Measurements from ENCODE around the gene RNF157. TPM values are rescaled to one million over a fixed set of nuclear protein-coding genes. Genes with fewer than 3 reads are reported as not detected.
"Not testable (repeated sequence)": the region's sequence is repeated elsewhere in the genome, so short reads cannot be mapped to it uniquely, and the experiment has no call there.

The RNF157 gene
- total RNA-seq, 1 donor from 2014 or later: 18.0 TPM

DNA sequence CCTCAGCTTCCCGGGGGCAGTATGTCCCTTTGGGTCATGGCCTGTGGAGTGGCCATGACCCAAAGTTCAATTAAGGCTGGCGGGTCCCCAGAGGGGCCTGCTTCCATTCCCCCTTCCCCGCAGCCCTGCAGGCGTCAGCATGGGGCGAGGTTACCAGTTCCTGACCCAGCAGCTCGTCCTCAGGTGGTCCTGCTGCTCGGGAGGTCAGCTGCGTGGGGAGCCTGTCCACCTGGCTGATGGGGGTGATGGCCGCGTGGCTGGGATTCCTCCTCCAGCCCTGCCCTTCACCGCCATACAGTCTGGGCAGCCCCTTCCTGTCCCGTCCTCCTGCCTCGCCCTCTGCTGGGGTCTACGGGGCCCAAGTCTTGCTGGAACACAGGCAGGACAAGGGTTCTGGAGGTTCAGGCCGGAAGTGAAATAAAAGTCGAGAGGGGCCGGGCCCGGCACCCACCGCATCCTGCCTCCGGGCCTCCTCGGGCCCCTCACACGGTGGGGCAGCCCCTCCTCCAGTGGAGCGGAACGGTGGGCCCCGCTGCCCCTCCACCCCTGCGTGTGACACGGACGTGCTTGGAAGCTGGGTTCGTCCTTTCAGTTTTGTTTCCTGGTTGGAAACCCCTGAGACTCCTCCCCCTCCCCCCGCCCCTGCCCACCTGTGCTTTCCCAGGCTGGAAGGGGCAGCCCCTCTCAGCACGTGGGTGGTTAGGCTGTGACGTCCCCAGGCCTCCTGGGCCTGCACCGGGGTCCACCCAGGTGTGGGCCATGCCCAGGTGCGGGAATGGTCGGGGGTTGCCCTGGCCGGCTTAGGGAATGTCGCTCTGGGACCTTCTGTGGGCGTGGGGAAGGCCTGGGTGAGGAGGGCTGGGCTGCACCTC, 31.6 kb upstream of the RNF157 start:
- ATAC-seq (peak; percentile 3), DNase-seq (no peak)
- intact Hi-C loops (cut with micrococcal nuclease): no loop called here

DNA sequence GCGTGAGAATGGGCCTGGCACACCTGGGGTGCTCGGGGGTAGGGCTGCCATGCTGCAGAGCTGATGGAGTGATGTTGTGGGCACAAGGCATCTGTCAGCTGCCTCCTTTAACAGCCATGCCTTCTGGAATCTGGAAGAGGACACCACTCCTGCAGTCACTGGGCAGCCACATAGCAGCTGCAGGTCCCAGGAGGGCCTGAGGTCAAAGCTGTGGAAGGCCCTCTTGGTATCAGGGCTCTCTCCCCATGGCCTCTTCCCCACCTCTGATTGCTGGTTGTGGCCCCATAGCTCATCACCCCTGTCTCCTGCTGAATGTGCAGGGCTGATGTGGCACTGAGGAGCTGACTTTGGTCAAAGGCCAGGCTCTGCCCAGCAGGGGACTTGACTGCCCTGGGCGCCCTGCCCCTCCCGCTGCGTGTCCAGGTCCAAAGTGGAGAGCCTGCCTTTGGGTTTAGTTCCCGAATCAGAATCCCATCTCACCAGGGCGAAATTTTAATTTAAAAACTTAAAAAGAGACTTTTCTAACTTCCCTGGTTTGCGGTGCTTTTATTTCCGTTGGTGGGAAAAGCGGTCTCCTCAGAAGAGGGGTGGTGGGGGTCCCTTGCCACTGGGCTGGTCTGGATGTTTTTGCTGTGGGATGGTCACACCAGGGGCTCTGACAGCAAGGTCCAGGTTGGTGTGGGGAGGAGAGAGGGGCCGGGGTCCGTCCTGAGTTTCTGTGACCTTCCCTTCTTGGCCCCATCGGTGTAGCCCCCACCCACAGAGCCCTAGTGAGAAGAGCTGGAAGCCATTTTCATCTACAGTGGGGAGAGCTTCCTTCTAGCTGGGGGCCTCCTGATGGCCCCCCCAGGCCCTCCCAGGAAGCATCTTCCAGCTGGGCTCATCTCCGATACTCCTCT, 30.7 kb upstream of the RNF157 start:
- ATAC-seq (no peak), DNase-seq (no peak)
- intact Hi-C loops (cut with micrococcal nuclease): no loop called here

DNA sequence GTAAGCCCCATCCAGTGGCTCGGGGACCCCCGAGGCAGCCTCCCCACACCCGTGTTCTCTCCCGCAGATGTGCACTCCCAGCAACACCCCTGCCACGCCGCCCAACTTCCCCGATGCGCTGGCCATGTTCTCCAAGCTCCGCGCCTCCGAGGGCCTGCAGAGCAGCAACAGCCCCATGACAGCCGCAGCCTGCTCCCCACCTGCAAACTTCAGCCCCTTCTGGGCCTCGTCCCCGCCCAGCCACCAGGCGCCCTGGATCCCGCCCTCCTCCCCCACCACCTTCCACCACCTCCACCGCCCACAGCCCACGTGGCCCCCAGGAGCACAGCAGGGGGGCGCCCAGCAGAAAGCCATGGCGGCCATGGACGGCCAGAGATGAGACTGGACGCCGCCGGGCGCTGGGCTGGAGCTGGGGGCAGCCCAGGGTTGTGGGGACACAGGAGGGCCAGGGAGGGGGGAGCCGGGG, 29.9 kb upstream of the RNF157 start:
- intact Hi-C loops (cut with micrococcal nuclease): no loop called here
- ATAC-seq (no peak), DNase-seq (no peak)

DNA sequence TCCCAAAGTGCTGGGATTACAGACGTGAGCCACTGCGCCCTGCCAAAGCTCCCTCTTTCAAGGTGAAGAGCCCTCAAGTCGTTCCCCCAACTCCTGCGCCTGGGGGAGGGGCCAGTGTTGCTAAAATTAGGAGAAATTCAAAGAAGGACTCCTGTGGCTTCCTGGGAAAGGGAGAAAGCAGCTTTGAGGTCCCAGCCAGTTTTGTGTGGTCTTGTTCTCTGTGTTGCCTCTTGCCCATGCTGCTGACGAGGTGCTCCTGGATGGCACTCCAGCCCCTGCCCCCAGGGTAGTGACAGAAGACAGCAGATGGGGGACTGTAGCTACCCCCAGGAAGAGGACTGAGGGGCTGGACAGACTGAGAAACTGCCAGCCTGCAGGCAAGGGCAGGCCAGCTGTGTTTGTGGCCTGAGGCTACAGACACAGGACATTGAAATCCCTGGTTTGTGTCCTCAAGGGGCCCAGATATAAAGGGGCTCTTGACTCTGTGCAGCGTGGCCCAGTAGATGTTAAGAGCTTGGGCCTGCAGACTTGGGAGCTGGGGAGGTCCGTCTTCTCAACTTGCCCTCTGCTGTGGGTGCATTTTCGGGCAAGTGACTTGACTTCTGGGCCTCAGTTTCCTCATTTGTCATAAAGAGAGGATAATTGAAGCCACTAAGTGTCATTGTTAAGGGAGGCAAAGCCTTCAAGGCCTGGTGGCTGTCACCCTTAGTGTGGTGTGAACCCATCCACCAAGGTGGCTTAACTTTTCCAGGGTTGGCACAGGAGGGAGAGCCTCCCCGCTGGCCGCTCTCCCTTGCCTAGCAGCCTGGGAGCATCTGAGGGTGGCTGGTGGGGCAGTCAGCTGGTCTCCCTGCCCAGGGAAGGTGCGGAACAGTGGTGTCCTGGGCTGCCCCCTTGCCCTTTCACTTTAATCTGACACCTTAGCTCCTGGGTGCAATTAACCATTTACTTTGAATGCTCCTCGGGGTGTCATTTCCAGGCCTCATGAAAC, 29.0 kb upstream of the RNF157 start:
- intact Hi-C loops (cut with micrococcal nuclease): no loop called here
- DNase-seq: no peak
- ATAC-seq: no peak

DNA sequence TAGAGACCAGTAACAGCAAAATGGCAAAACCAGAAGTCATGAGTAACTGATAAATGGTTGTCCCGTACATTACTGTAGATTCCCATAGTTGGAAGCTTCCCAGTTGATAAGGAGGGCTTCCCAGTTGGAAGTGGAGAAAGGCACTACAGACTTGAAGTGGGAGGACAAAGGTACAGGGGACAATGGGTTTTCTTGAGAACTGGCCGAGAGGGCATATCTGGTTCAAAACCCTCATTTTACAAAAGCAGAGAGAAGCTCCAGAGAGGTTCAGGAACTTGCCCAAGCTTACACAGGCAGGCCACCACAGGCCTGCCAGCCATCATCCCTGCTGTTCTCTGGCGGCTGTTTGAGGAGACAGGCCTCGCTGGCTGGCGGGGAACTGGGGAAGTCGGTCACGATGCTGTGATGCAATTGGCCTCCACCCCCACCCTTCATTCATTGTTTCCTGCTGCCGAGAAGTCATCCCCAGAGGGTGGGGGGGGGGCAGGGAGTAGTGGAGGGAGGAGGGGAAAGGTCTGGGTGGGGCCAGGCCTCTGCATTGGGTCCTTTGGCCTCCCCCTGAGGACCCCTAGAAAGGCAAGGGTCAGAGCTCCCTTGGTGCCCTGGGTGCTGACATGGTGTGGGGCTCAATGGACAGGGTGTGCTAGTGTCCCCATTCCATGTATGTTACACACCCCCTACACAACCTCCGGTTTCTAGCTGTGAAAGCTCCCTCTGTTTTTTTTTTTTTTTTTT, 27.9 kb upstream of the RNF157 start:
- ATAC-seq (peak; percentile 19), DNase-seq (peak; percentile 85)
- intact Hi-C loops (cut with micrococcal nuclease): no loop called here

DNA sequence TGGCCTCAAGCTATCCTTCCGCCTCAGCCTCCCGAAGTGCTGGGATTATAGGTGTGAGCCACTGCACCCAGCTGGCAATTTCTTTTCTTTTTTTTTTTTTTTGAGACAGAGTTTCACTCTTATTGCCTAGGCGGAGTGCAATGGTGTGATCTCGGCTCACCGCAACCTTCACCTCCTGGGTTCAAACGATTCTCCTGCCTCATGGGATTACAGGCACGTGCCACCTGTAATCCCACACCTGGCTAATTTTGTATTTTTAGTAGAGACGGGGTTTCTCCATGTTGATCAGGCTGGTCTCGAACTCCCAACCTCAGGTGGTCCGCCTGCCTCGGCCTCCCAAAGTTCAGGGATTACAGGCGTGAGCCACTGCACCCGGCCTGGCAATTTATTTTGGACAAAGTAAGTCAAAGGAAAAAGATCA, 27.3 kb upstream of the RNF157 start:
- ATAC-seq; intact Hi-C loops (cut with micrococcal nuclease); DNase-seq: not testable (repeated sequence)

DNA sequence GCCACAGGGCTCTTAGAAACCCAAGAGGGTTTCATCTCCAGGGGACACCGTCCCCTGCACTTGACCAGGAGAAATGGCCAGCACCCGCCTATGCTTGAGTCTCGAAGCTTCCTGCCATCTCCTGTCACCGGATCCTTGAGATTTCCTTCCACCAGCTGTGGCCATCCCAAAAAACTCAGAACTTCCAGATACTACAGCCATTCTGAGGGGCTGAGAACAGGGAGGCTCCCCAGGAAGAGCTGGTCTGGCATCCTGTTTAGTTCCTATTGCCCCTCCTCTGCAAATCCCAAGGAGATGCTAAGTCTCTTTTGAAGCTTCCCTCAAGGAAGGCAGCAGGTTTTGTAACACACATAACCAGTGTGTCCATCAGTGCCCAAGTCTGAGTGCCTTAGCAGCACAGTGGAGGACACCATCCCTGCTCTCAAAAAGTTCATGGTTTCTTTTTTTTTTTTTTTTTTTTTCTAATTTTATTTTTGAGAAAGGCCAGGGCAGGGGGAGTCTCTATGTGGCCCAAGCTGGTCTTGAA, 26.8 kb upstream of the RNF157 start:
- no peak for ATAC-seq
- intact Hi-C loops (cut with micrococcal nuclease): no loop called here
- DNase-seq: no peak

DNA sequence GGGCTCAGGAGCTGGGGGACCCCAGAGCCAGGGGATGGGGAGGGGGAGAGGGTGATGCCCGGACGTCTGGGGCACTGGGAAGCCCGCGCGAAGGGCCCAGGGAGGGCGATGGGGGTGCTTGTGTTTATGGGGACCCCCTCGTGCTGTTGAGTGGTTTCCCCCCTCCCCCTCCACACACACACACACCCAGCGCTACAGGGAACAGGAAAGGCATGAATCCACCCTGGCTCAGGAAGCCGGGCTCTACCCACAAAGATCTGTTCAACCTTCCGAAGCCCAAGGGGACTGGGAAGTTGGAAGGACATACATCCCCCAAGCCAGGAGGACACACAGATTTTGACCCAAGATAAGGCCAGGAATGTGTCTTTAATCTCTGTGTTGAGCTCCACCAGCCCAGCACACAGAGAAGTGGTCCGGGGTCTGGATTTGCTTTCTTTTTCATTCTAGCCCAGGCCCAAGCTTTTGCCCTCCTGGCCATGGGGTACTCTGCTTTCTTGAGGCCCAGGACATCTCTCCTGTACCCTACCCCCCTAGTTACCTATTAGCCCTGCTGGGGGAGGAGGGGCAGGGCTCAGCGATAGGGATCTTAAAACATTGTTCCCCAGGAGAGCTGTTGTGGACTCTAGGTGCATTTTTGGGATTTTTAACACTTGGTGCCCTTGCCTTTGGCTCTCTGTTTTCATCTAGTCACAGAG, 26.1 kb upstream of the RNF157 start:
- no peak for ATAC-seq

DNA sequence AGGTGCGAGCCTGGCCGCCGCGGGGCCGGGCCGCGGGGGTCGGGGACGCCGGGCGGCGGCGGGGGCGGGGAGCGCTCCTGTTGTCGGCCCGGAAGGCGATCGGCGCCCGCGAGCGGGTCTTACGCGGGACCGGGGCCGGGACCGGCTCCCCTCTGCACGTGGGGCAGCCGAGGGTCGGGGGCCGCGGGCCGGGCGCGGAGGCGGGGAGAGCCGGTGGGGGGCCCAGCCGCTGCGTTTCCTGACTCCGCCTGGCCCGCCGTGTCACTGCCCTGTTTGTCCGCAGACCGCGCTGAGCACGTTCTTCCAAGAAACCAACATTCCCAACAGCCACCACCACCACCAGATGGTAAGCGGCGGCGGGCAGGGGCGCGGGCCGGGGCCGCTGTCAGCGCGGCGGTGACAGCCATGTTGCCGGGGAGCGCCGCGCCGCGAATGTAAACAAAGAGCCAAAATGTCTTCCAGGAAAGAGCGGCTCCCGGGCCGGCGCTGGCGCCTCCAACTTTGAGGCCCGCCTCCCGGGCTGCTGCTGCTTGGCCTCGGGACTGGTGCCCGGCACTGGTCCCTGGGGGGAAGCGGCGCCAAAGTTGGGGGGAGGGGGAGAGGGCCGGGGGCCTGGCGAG, 25.4 kb upstream of the RNF157 start:
- DNase-seq (peak; percentile 84), ATAC-seq (peak; percentile 2)

More for the DNA sequence above, 26.1 kb upstream of the RNF157 start:
- DNase-seq: no peak
- intact Hi-C loops (cut with micrococcal nuclease): no loop called here

DNA sequence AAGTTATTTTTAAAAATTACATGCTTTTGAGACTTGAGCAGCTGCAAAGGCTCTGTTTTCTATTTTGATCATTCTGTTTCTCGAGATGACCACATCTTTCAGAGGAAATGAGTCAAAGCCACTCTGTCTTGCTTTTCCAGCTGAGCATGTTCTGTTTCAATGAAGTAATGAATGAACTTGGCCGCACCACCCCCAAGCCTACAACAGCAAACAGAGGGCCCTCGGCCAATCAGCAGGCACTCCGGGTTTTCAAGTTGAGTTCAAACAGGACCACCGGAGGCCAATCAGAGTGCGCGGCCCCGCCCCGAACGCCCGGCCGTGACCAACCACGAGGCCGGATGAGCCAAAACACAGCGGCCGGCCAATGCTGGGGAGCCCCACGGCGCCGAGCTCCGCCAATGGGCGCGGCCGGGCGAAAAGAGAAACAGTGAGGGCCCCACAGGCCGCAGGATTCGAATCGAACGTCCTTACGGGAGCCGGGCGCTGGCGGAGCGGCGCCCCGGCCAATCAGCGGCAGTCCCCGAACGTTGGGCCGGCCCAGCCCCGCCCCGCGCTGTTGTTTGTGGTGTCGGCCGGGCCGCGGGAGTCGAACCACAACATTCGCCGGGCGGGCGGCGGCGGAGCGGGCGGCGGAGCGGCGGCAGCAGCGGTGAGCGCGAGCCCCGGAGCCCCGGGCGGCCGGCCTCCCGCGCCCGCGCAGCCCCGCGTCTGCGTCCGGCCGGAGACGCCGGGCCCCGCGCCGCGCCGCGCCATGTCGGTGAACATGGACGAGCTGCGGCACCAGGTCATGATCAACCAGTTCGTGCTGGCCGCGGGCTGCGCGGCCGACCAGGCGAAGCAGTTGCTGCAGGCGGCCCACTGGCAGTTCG, 24.7 kb upstream of the RNF157 start, which contains the start of gene UBALD2:
Gene UBALD2, plus strand, starts transcription at position 594 of the 869 bp plus-strand sequence. Its CDS starts 158 bp downstream, at position 752.
- peak; percentile 94 for ATAC-seq
- intact Hi-C loops (cut with micrococcal nuclease): no loop called here
- peak; percentile 100 for DNase-seq

More for the DNA sequence above, 25.4 kb upstream of the RNF157 start:
- intact Hi-C loops (cut with micrococcal nuclease): no loop called here

DNA sequence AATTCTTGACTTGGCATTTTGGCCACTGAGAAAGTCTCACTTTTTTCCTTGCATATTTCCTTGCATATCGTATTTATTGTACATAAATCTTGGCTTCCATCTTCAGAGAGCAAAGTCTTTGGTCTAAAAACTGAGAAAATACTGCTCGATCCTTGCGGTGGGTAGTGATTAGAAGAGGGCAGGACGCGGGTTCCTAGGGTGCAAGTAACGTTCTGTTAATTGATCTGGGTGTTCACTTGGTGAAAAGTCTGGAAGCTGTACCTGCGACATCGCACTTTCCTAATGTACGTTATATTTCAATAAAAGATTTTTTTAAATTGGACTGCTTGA, 24.1 kb upstream of the RNF157 start:
- intact Hi-C loops (cut with micrococcal nuclease): no loop called here
- ATAC-seq (no peak), DNase-seq (no peak)

DNA sequence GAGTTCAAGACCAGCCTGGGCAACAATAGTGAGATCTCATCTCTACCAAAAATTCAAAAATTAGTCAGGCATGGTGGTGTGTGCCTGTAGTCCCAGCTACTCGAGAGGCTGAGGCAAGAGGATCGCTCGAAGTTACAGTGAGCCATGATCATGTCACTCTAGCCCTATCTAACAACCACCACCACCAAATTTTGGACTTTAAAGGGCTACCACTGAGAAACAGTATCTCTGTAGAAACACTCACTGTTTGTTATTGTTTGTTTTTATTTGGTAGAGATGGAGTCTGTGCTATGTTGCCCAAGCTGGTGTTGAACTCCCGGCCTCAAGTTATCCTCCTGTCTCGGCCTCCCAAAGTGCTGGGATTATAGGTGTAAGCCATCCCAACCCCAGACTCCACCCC, 23.6 kb upstream of the RNF157 start:
- no peak for ATAC-seq
- no peak for DNase-seq
- intact Hi-C loops (cut with micrococcal nuclease): no loop called here

DNA sequence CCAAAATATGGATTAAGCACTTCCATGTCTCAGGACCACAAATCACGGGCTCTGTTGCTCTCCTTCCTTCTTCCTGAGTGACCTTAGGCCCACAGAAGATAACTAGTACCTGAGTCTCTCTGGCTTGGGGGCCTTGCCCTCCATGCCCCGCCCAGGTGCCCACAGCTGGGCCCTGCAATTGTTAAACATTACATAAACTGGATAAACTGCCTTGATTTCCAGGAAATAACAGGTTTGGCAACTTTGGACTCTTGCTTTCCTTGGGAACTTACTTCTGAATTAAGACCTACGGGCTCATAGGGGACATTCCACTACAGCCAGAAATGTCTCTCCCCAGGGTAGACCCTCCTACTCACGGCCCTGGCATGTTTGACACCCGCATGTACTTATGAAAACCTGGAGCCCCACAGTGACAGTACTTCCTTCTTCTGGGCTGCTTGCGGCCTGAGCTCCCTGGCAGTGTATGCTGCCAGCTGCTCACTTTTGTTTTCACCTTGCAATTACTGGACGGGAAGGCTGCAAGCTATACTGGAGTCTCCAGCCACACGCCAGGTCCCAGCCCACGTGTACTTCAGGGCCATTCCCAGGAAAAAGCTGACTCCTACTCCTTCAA, 22.5 kb upstream of the RNF157 start:
- intact Hi-C loops (cut with micrococcal nuclease): no loop called here
- ATAC-seq (no peak), DNase-seq (no peak)

DNA sequence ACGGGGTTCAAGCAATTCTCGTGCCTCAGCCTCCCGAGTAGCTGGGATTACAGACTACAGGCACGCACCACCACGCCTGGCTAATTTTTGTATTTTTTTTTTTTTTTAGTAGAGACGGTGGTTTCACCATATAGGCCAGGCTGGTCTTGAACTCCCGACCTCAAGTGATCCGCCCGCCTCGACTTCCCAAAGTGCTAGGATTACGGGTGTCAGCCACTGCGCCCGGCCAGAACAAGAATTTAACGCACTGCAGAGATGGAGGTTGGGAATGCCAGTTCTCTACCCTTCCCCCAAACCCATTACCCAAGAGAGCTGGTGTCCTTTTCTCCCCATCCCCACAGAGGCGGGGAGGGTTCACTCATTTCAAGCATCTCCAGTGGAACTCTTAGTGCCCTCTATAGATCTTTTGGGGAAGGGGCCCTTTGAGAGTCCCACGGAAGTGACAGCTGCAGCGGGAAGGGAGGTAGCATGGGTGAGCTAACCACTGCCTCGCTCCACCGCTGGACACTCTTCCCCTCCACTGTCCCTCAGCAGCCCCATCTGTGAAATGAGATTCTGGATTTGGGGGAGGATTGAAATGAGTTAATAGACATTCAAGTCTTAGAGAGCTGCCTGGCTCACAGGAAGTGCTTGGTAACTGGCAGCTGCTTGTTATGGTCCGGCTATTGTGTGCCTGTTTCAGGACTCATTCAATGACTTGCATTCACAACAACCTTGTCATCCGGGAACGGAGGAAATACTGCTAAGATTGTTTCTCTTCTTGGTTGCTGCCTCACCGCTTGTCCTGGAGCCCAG, 21.3 kb upstream of the RNF157 start:
- DNase-seq: no peak
- intact Hi-C loops (cut with micrococcal nuclease): no loop called here
- ATAC-seq: no peak

DNA sequence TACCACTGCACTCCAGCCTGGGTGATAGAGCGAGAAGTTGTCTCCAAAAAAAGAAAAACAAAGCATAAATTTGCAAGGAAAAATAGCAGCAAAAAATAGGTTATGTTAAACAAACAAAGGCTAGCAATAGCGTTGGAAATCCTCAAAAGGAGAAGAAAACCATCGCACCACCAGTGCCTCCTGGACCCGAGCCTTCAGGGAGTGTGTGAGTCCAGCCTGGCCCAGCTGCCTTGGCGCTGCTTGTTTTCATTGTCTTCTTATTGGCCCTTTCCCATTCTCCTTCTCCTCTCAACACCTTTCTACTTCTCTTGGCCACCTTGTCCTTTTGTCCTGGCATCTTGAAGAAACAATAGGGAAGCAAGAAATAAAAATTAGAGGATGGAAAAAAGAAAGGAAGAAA, 20.4 kb upstream of the RNF157 start:
- ATAC-seq: no peak
- intact Hi-C loops (cut with micrococcal nuclease): no loop called here
- no peak for DNase-seq

Measured in left ventricle myocardium superior (tissue), 1 donor.